SK-N-MC (cell line): ENCODE data around the gene ABTB2.

Source experiments
- DNase-seq: peaks from one replicate; pipeline ENCODE4 v3.0.0-alpha.2; 2011; ENCODE audit warnings: low read depth, low spot score
- H3K27ac ChIP-seq: fragments of 200-600 bp; sonication (generic); 2 replicates; pipeline ENCODE4 v1.5.1; 2016; ENCODE audit warnings: mixed run types
- H3K36me3 ChIP-seq: fragments of 200-600 bp; sonication (generic); 2 replicates; pipeline ENCODE4 v1.6.1; 2017; ENCODE audit warnings: antibody characterized with exemption, low read length, mixed read lengths; ENCODE audit not compliant: insufficient read depth
- H3K4me3 ChIP-seq: fragments of 200-600 bp; sonication (generic); 2 replicates; pipeline ENCODE4 v1.5.1; 2016
- H3K9ac ChIP-seq: fragments of 200-600 bp; sonication (generic); 2 replicates; pipeline ENCODE4 v1.8.0; 2017; ENCODE audit warnings: mixed run types, mixed read lengths; ENCODE audit not compliant: insufficient read length
- H3K9me3 ChIP-seq: fragments of 200-600 bp; sonication (generic); 2 replicates; pipeline ENCODE4 v1.6.1; 2017; ENCODE audit warnings: low read depth, mild to moderate bottlenecking, antibody characterized with exemption, low read length, moderate library complexity, mixed read lengths
- EZH2 ChIP-seq: fragments of 200-600 bp; sonication (generic); IDR thresholded peaks from one replicate; pipeline ENCODE4 v1.6.1; 2017; ENCODE audit warnings: antibody characterized with exemption
- FOXP2 ChIP-seq: optimal IDR thresholded peaks from 2 replicates; pipeline ENCODE3; 2011; ENCODE audit warnings: mild to moderate bottlenecking, moderate library complexity; ENCODE audit not compliant: insufficient read depth; ENCODE audit errors: extremely low read length, control extremely low read depth
- POLR2AphosphoS5 ChIP-seq: IDR thresholded peaks from 2 replicates; pipeline ENCODE4 v1.6.1; 2012; ENCODE audit warnings: mild to moderate bottlenecking, low read depth, low read length, borderline replicate concordance

ABTB2 gene

DNA sequence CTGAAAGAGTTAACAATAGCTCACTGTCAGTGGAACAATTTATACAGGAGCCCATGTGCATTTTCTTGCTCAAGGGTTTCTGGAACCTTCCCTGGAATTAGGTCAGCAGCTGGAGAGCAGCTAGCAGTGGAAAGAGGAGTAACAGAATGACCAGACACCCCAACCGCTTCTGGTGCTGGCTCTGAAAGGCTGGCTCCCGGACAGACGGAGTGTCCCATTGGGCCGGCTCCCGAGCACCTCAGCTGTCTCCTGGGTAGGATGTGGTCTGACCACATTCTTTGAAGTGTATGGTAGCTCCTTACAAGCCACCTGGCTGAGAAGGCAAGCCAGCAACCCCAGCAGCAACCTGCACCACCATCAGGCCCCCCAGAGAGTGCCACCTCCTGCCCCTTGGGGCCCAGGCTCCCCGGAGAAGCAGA lies 44.7 kb downstream of the ABTB2 start:
- no peak for DNase-seq
- Histone ChIP-seq H3K4me3 (no peak overlapping the region), H3K9ac (no peak overlapping the region), H3K9me3 (no peaks in the 10 kb centered on the region), H3K36me3 (no peaks in the 10 kb centered on the region), H3K27ac (no peak overlapping the region)
- TF ChIP-seq FOXP2 = no peak
- no peak for TF ChIP-seq POLR2AphosphoS5
- TF ChIP-seq EZH2 = no peak

DNA sequence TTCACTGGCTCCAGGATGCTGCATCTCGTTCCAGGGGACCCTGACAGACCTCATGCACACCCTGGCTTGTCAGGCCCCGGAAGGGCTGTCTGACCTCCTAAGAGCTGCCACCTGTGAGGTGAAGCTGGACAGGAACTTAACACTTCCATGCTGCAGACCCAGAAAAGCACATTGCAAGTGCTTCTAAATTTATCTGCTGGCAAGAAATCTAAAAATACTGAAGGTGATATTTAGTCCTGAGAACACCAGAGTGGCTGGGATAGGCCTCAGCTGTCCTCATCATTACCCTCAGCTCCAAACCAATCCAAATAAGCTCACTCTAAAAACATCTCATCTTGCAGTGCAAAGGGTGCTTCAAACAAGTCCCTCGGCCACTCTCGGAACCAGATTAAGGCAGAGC lies 46.7 kb downstream of the ABTB2 start:
- Histone ChIP-seq H3K27ac (no peak overlapping the region), H3K9ac (no peak overlapping the region), H3K9me3 (no peaks in the 10 kb centered on the region), H3K4me3 (no peak overlapping the region), H3K36me3 (no peaks in the 10 kb centered on the region)
- TF ChIP-seq EZH2 (no peak), POLR2AphosphoS5 (no peak), FOXP2 (no peak)
- no peak for DNase-seq

DNA sequence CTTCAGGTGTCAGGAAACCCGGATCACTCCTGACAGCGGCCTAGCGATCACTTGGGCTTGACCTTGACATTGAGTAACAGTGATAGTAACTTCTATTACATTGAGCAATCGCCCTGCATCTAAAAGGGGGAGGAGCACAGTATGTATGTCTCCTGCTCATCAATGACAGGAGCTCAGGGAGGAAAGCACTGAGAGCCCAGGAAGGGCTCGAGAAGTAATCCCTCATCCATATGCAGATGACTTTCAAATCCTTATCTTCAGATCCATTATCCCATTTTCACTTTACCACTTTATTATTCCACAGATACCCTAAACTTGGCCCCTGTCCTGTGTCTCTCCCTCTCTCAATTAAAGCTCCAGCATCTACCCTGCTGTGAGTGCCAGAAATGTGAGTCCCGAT lies 47.8 kb downstream of the ABTB2 start:
- H3K27ac ChIP-seq = no peak overlapping the region
- no peaks in the 10 kb centered on the region for H3K9me3 ChIP-seq
- no peak for DNase-seq
- H3K36me3 ChIP-seq = no peaks in the 10 kb centered on the region
- no peak for TF ChIP-seq POLR2AphosphoS5
- no peak for TF ChIP-seq EZH2
- TF ChIP-seq FOXP2 = no peak
- no peak overlapping the region for H3K4me3 ChIP-seq
- H3K9ac ChIP-seq = no peak overlapping the region

DNA sequence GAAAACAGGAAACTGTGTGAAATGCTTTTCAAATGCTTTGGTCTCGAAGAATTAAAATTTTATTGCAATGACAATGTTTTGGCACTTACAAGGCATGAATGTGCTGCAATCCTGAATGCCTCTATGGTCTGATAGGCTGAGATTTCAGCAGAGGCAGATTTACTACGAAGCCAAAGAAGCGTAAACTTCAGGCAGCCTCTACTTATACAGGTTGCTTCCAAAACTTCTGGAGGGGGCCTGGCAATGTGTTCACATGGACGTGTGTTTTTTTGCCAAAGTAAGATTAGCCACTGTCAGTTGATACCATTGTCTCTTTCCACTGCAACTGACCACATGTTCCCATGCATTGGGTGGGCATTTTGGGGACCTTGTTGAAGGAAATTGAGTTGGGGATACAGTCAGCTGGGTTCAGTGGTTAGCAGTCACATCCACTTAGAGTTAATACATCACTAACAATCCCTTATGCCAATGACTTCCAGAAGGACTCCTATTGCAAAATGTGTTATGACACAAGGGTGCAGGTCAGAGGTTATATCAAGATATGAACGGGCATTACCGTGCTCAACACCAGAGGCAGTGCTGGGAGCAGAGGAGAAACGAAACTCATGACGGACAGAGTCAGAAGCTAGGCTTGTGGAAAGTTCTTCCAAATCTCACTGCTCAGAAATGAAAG lies 48.8 kb downstream of the ABTB2 start:
- no peak for TF ChIP-seq EZH2
- TF ChIP-seq POLR2AphosphoS5 = no peak
- no peak for TF ChIP-seq FOXP2
- Histone ChIP-seq H3K36me3 (no peaks in the 10 kb centered on the region), H3K9me3 (no peaks in the 10 kb centered on the region), H3K27ac (peak overlapping the region; percentile 9; the same call in 1 of the 2 replicates), H3K4me3 (0 out of 2 replicates have a peak overlapping the region, but pooled peaks have one; percentile 8), H3K9ac (no peak overlapping the region)
- DNase-seq = peak; percentile 42

DNA sequence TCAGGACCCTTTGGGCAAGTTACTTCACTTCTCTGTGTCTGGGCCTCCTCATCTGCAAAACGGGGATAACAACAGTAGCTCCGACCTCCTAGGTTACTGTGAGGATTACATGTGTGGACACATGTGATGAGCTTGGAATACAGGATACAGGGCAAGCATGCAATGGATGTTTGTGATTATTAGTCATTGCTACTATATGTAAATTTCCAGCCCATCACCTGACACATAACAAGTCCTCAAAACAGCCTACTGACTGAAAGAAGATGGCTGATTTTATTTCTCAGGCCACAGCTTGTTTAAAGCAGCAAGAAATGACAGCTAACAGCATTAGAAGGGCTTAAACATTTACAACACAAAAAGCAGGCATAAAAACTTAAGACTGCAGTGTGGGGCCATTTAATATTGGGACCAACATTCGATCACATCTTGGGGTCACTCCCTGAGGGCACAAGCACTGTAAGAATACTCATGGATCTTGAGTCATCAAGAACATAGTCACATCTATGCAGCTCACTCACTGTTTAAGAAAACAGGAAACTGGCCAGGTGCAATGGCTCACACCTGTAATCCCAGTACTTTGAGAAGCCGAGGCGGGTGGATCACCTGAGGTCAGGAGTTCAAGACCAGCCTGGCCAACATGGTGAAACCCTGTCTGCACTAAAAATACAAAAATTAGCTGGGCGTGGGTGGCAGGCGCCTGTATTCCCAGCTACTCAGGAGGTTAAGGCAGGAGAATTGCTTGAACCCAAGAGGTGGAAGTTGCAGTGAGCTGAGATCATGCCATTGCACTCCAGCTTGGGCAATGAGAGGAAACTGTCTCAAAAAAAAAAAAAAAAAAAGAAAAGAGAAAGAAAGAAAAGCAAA lies 49.5 kb downstream of the ABTB2 start:
- Histone ChIP-seq H3K27ac (no peak overlapping the region), H3K4me3 (no peak overlapping the region), H3K9me3 (no peaks in the 10 kb centered on the region), H3K36me3 (no peaks in the 10 kb centered on the region), H3K9ac (no peak overlapping the region)
- no peak for DNase-seq
- TF ChIP-seq EZH2 = no peak
- TF ChIP-seq POLR2AphosphoS5 = no peak
- TF ChIP-seq FOXP2 = no peak

DNA sequence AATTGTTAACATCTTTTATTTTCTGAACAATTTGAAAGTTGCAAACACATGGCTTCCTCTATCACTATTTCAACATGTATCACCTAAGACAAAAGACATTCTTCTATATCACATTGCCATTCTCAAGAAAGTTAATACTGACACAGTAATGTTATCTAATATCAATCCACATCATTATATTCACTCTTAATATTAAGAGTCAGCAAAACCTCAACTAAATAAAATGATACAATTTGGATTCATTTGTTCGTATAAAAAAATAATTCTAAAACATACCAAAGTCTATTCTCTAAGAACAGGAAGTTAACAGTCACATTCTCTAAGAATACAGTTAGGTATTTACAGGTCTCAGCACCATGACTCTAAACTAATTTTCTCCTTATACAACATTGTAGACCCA lies 52.0 kb downstream of the ABTB2 start:
- Histone ChIP-seq H3K36me3 (no peaks in the 10 kb centered on the region), H3K9me3 (no peaks in the 10 kb centered on the region), H3K9ac (no peak overlapping the region), H3K27ac (no peak overlapping the region; the same call in 1 of the 2 replicates), H3K4me3 (no peak overlapping the region)
- DNase-seq = no peak
- no peak for TF ChIP-seq POLR2AphosphoS5
- TF ChIP-seq EZH2 = no peak
- TF ChIP-seq FOXP2 = no peak

DNA sequence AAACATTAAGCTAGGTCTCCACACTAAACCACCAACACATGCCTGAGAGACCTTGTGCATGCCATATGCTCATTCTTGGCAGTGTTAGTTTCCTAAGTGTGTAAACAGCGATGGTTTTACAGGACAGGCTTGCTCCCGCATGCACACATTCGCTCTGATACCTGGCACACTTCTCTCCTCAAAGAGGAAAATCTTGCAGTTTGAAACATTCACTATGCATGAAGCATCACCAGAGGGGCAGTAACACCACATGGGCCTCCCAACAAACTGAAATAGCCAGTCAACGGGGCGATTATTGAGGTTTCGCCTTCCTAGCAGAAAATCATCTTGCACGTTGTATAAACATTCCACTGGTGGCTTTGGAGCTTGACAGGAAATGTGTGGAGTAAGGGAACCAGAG lies 52.6 kb downstream of the ABTB2 start:
- Histone ChIP-seq H3K9ac (no peak overlapping the region), H3K36me3 (no peaks in the 10 kb centered on the region), H3K9me3 (no peaks in the 10 kb centered on the region), H3K27ac (no peak overlapping the region; the same call in 1 of the 2 replicates), H3K4me3 (no peak overlapping the region)
- TF ChIP-seq FOXP2 (no peak), EZH2 (no peak), POLR2AphosphoS5 (no peak)
- DNase-seq = no peak

DNA sequence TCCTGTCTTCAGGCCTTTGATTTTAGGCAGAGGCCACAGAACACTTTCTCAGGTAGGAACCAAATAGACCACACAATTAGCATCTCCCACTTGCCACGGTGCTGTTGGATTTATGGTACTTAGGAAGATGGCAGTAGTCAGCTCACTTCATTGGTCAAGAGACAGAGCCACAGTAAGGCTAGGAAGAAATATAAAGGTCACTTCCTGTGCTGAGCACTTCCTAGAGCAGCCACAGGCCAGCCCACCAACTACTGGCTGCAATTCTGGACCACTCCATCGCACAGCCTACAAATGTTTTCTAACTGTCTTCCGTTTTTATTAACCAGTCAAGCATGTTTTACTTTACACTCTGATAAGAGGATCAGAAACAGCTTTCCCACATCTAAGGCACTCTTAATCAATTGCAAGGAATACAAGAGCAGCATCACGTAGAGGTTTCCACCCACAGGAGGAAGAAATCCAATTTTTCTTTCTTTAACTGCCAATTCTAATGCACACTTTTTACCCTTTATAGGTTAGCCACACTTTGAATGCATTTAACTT lies 54.7 kb downstream of the ABTB2 start:
- H3K9me3 ChIP-seq = no peaks in the 10 kb centered on the region
- H3K36me3 ChIP-seq = no peaks in the 10 kb centered on the region
- no peak for TF ChIP-seq EZH2
- no peak for TF ChIP-seq FOXP2
- TF ChIP-seq POLR2AphosphoS5 = no peak
- H3K27ac ChIP-seq = no peak overlapping the region
- H3K9ac ChIP-seq = no peak overlapping the region
- DNase-seq = no peak
- no peak overlapping the region for H3K4me3 ChIP-seq
